Mesenchymal stem cell (in vitro differentiated cells and primary cell): Measurements from ENCODE around the gene IL1RAP.

ENCODE experiments used
- DNase-seq: peaks from one replicate; pipeline ENCODE4 v3.0.0-alpha.2; 2013
- H2AFZ ChIP-seq: one replicate; pipeline ENCODE4 v1.6.1; 2013; ENCODE audit warnings: low read depth, mild to moderate bottlenecking, control low read depth, inconsistent platforms, low read length, moderate library complexity
- H2AK5ac ChIP-seq: 2 replicates; pipeline ENCODE4 v1.6.1; 2013; ENCODE audit warnings: low read length, moderate library complexity, mild to moderate bottlenecking, inconsistent platforms; ENCODE audit not compliant: severe bottlenecking
- H2BK120ac ChIP-seq: one replicate; pipeline ENCODE4 v1.6.1; 2013; ENCODE audit warnings: low read depth, mild to moderate bottlenecking, inconsistent platforms, low read length, moderate library complexity
- H2BK12ac ChIP-seq, 2 experiments: one replicate each; pipeline ENCODE4 v1.6.1; 2013; ENCODE audit warnings: inconsistent platforms in 2 of 2, low read length in 2 of 2, mild to moderate bottlenecking in 2 of 2, moderate library complexity in 2 of 2, control low read depth in 1 of 2
- H2BK15ac ChIP-seq: one replicate; pipeline ENCODE4 v1.6.1; 2013; ENCODE audit warnings: mild to moderate bottlenecking, low read depth, inconsistent platforms; ENCODE audit not compliant: poor library complexity, severe bottlenecking
- H2BK5ac ChIP-seq: 2 replicates; pipeline ENCODE4 v1.6.1; 2013; ENCODE audit warnings: low read depth, mild to moderate bottlenecking, low read length, control low read depth, inconsistent platforms; ENCODE audit not compliant: poor library complexity, severe bottlenecking
- H3K14ac ChIP-seq, 2 experiments: one replicate each; pipeline ENCODE4 v1.6.1; 2013; ENCODE audit warnings: inconsistent platforms in 2 of 2, low read length in 2 of 2, control low read depth in 1 of 2, mild to moderate bottlenecking in 1 of 2, moderate library complexity in 1 of 2
- H3K18ac ChIP-seq, 2 experiments: one replicate each; pipeline ENCODE4 v1.6.1; 2013; ENCODE audit warnings: inconsistent platforms in 2 of 2, low read length in 2 of 2, control low read depth in 1 of 2, low read depth in 1 of 2, mild to moderate bottlenecking in 1 of 2
- H3K23ac ChIP-seq, 2 experiments: one replicate each; pipeline ENCODE4 v1.6.1; 2013; ENCODE audit warnings: inconsistent platforms in 2 of 2, low read length in 2 of 2, mild to moderate bottlenecking in 2 of 2, moderate library complexity in 2 of 2, control low read depth in 1 of 2
- H3K27ac ChIP-seq: 2 replicates; pipeline ENCODE4 v1.5.1; 2013; ENCODE audit warnings: mild to moderate bottlenecking, moderate library complexity, low read length, control low read depth, inconsistent platforms; ENCODE audit not compliant: poor library complexity, severe bottlenecking
- H3K27me3 ChIP-seq, 2 experiments: 2 replicates each; pipeline versions ENCODE4 v1.6.1 to v1.7.0; 2013; ENCODE audit warnings: low read length in 2 of 2, mild to moderate bottlenecking in 2 of 2, moderate library complexity in 2 of 2, control low read depth in 1 of 2, inconsistent platforms in 1 of 2; ENCODE audit not compliant: control insufficient read depth in 1 of 2, insufficient read depth in 1 of 2
- H3K36me3 ChIP-seq, 2 experiments: 2 replicates each; pipeline versions ENCODE4 v1.6.1 to v1.7.0; 2013; ENCODE audit warnings: low read length in 2 of 2, control low read depth in 1 of 2, inconsistent platforms in 1 of 2, low read depth in 1 of 2, mild to moderate bottlenecking in 1 of 2; ENCODE audit not compliant: insufficient read depth in 2 of 2, control insufficient read depth in 1 of 2
- H3K4ac ChIP-seq, 2 experiments: one replicate each; pipeline ENCODE4 v1.6.1; 2013; ENCODE audit warnings: inconsistent platforms in 2 of 2, low read length in 2 of 2, mild to moderate bottlenecking in 2 of 2, moderate library complexity in 2 of 2, control low read depth in 1 of 2, low read depth in 1 of 2
- H3K4me1 ChIP-seq: 2 replicates; pipeline ENCODE4 v1.6.1; 2013; ENCODE audit warnings: low read depth, low read length, control low read depth; ENCODE audit not compliant: control insufficient read depth, insufficient read depth
- H3K4me2 ChIP-seq: 2 replicates; pipeline ENCODE4 v1.6.1; 2013; ENCODE audit warnings: low read length, mild to moderate bottlenecking, inconsistent platforms; ENCODE audit not compliant: poor library complexity, severe bottlenecking
- H3K4me3 ChIP-seq, 2 experiments: 2 replicates each; pipeline versions ENCODE4 v1.5.1 to v1.7.0; 2013; ENCODE audit warnings: low read length in 2 of 2, mild to moderate bottlenecking in 2 of 2, control low read depth in 1 of 2, low read depth in 1 of 2; ENCODE audit not compliant: insufficient read depth in 1 of 2
- H3K79me1 ChIP-seq: replicated peaks from 2 replicates; pipeline ENCODE4 v1.6.1; 2013; ENCODE audit warnings: mild to moderate bottlenecking, control low read depth, low read length, inconsistent platforms; ENCODE audit not compliant: poor library complexity, severe bottlenecking
- H3K9ac ChIP-seq: 2 replicates; pipeline ENCODE4 v1.7.0; 2013; ENCODE audit warnings: mild to moderate bottlenecking, low read length, moderate library complexity
- H3K9me3 ChIP-seq: 2 replicates; pipeline ENCODE4 v1.7.0; 2013; ENCODE audit warnings: mild to moderate bottlenecking, low read length; ENCODE audit not compliant: control insufficient read depth
- H4K8ac ChIP-seq: one replicate; pipeline ENCODE4 v1.6.1; 2013; ENCODE audit warnings: inconsistent platforms, mild to moderate bottlenecking, low read length, moderate library complexity
- H4K91ac ChIP-seq: one replicate; pipeline ENCODE4 v1.6.1; 2013; ENCODE audit warnings: mild to moderate bottlenecking, low read length, inconsistent platforms
- WGBS: methylation state at CpG from one replicate; pipeline ENCODE4 v1.1.7; 2013; ENCODE audit warnings: mixed read lengths; 5-methylcytosine and 5-hydroxymethylcytosine counted together

IL1RAP gene

DNA sequence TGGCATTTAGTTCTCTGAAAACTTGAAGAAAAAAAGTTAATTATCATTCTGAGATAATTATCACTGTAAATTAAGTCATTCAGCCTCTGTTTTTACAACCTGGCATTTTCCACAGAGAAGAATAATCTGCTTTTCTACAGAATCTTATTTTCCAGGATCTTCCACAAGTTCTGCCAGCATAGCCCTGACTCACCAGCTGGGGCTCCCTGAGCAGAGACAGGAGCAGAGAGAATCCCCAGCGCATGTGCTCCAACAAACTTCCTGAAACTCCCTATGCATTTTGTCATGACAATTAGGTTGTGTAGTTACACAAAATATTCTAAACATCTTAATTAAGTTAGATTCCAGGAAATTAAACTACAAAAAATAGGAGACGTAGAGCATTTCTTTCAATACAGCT, 32.1 kb upstream of the IL1RAP start:
- Histone ChIP-seq H2BK15ac (no peak overlapping the region), H3K27me3 (no peaks in the 10 kb centered on the region), H3K4ac (no peak overlapping the region), H3K4me2 (no peak overlapping the region), H2AK5ac (no peak overlapping the region), H4K8ac (no peak overlapping the region), H3K4me1 (no peaks in the 10 kb centered on the region), H2BK5ac (no peak overlapping the region), H2AFZ (no peak overlapping the region), H2BK12ac (no peak overlapping the region), H3K79me1 (no peaks in the 10 kb centered on the region), H4K91ac (no peak overlapping the region), H3K9ac (peak overlapping the region; percentile 52), H3K23ac (no peak overlapping the region), H3K27ac (no peak overlapping the region), H3K4me3 (no peak overlapping the region), H3K18ac (no peak overlapping the region), H3K14ac (no peak overlapping the region), H3K36me3 (no peaks in the 10 kb centered on the region), H3K9me3 (no peaks in the 10 kb centered on the region), H2BK120ac (no peak overlapping the region)
- no peak for DNase-seq
- 86% methylated on average over 1 of the region's 2 CpGs for WGBS

GRCh38 chr3:190485830-190486532, 27.9 kb upstream of the IL1RAP start:
- Histone ChIP-seq H3K23ac (no peak overlapping the region), H2BK15ac (no peak overlapping the region), H3K18ac (no peak overlapping the region), H3K4me2 (no peak overlapping the region), H3K79me1 (no peaks in the 10 kb centered on the region), H4K91ac (no peak overlapping the region), H3K4me3 (no peak overlapping the region), H3K4me1 (no peaks in the 10 kb centered on the region), H2BK5ac (no peak overlapping the region), H2BK12ac (no peak overlapping the region), H2BK120ac (no peak overlapping the region), H2AK5ac (no peak overlapping the region), H3K14ac (no peak overlapping the region), H3K9ac (no peak overlapping the region), H3K36me3 (no peaks in the 10 kb centered on the region), H3K27ac (no peak overlapping the region), H4K8ac (no peak overlapping the region), H3K4ac (no peak overlapping the region), H3K27me3 (no peaks in the 10 kb centered on the region), H3K9me3 (no peaks in the 10 kb centered on the region), H2AFZ (no peak overlapping the region)
- peak; percentile 32 for DNase-seq
- WGBS = 42% methylated on average over 6 of the region's 6 CpGs

DNA sequence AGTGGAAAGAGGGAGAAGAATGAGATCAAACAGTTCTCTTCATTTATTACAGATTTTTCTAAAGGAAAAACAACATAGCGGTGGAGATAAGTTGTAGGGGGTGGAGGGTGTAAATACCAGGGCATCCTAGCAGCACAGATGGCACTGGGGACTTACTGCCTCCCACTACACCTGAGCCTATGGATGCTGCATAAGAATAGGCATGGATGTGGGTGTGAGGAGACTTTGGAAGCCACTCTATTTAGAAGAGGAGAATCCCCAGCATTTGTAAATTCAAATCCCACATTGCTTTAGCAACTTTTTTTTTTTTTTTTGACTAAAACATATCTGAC, 27.4 kb upstream of the IL1RAP start:
- no peak overlapping the region for H3K4ac ChIP-seq
- H2AFZ ChIP-seq = no peak overlapping the region
- H2AK5ac ChIP-seq = no peak overlapping the region
- H3K4me3 ChIP-seq = no peak overlapping the region
- WGBS = 38% methylated on average over 1 of the region's 1 CpG
- no peak overlapping the region for H3K4me2 ChIP-seq
- H3K18ac ChIP-seq = no peak overlapping the region
- H4K8ac ChIP-seq = no peak overlapping the region
- H3K14ac ChIP-seq = no peak overlapping the region
- H2BK12ac ChIP-seq = no peak overlapping the region
- no peaks in the 10 kb centered on the region for H3K27me3 ChIP-seq
- H2BK5ac ChIP-seq = no peak overlapping the region
- no peaks in the 10 kb centered on the region for H3K79me1 ChIP-seq
- H3K9me3 ChIP-seq = no peaks in the 10 kb centered on the region
- H2BK120ac ChIP-seq = no peak overlapping the region
- H3K23ac ChIP-seq = no peak overlapping the region
- DNase-seq = no peak
- peaks cover 1% of the 10 kb centered on the region for H3K4me1 ChIP-seq
- no peak overlapping the region for H4K91ac ChIP-seq
- no peaks in the 10 kb centered on the region for H3K36me3 ChIP-seq
- H2BK15ac ChIP-seq = no peak overlapping the region
- no peak overlapping the region for H3K27ac ChIP-seq
- no peak overlapping the region for H3K9ac ChIP-seq

DNA sequence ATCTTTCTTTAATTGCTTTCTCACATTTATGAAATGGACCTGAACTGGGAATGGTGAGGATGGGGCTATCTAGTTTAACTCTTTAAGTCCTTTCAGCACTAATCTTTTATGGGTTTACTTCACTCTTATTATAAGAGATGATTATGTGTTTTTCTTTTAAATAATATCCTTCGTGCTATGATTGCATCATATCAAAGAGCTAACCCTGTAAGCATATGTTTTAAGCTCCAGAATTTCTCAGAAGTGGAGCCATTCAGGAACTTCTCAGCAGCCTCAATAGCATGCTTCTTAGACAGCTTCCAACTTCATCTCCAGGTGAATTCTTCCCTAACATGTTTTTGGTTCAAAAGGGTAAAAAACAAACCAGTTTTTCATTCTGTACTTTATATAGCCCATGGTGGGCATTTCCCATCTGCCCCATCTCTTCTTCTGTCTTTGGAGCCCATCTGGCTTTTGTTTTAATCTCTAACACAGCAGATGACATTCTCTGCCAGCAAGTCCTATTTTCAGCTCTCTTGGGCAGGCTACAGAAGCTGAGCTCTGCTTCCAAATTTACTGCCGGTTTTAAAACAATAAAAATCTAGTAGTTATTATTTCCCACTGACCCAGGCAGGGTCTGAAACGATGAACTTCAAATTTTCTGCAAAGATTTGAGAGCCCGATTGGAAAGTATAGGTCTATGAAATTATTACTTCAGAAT, 26.8 kb upstream of the IL1RAP start:
- H3K4me2 ChIP-seq = no peak overlapping the region
- no peak overlapping the region for H2AK5ac ChIP-seq
- WGBS = 93% methylated on average over 4 of the region's 4 CpGs
- no peak overlapping the region for H2BK5ac ChIP-seq
- H2BK12ac ChIP-seq = no peak overlapping the region
- H3K18ac ChIP-seq = no peak overlapping the region
- peaks cover 2% of the 10 kb centered on the region for H3K4me1 ChIP-seq
- no peak overlapping the region for H4K91ac ChIP-seq
- H3K4me3 ChIP-seq = no peak overlapping the region
- H2BK120ac ChIP-seq = no peak overlapping the region
- H3K23ac ChIP-seq = no peak overlapping the region
- H3K14ac ChIP-seq = no peak overlapping the region
- DNase-seq = no peak
- H2BK15ac ChIP-seq = no peak overlapping the region
- H3K36me3 ChIP-seq = no peaks in the 10 kb centered on the region
- no peak overlapping the region for H3K9ac ChIP-seq
- H3K4ac ChIP-seq = no peak overlapping the region
- no peak overlapping the region for H4K8ac ChIP-seq
- no peaks in the 10 kb centered on the region for H3K9me3 ChIP-seq
- H2AFZ ChIP-seq = no peak overlapping the region
- H3K79me1 ChIP-seq = no peaks in the 10 kb centered on the region
- H3K27me3 ChIP-seq = no peaks in the 10 kb centered on the region
- no peak overlapping the region for H3K27ac ChIP-seq
